Subcutaneous abdominal adipose tissue (tissue), 5 donors: Measurements from ENCODE around the gene SIX3.

Experiments used
- H3K27ac ChIP-seq: one replicate; pipeline ENCODE4 v1.7.0; 2013; ENCODE audit warnings: low read depth, mild to moderate bottlenecking, inconsistent platforms, low read length, moderate library complexity
- H3K27me3 ChIP-seq, 5 donors: one replicate each; pipeline ENCODE4 v1.7.0; 2013; ENCODE audit warnings: low read length in 5 of 5, inconsistent platforms in 1 of 5; ENCODE audit not compliant: control insufficient read depth in 5 of 5, insufficient read depth in 4 of 5
- H3K36me3 ChIP-seq, 5 donors: one replicate each; pipeline ENCODE4 v1.7.0; 2013; ENCODE audit warnings: low read length in 5 of 5; ENCODE audit not compliant: control insufficient read depth in 5 of 5, insufficient read depth in 5 of 5
- H3K4me1 ChIP-seq, 5 donors: one replicate each; pipeline ENCODE4 v1.7.0; 2013; ENCODE audit warnings: low read length in 5 of 5, mild to moderate bottlenecking in 3 of 5, moderate library complexity in 1 of 5; ENCODE audit not compliant: control insufficient read depth in 5 of 5, insufficient read depth in 5 of 5
- H3K4me3 ChIP-seq, 5 donors: one replicate each; pipeline ENCODE4 v1.7.0; 2013; ENCODE audit warnings: low read length in 5 of 5, low read depth in 1 of 5
- H3K9ac ChIP-seq, 5 donors: one replicate each; pipeline ENCODE4 v1.7.0; 2013; ENCODE audit warnings: low read length in 5 of 5, mild to moderate bottlenecking in 4 of 5, moderate library complexity in 3 of 5
- H3K9me3 ChIP-seq, 5 donors: one replicate each; pipeline ENCODE4 v1.7.0; 2013; ENCODE audit warnings: low read length in 5 of 5; ENCODE audit not compliant: control insufficient read depth in 5 of 5
- donor health status: healthy.
- donor health status: healthy.
- donor health status: healthy.
- donor health status: healthy.
- donor health status: healthy.

Gene SIX3

GRCh38 chr2:44941551-44942234 lies at the start of gene SIX3:
SIX3 (plus strand) TSS chr2:44941702; CDS start chr2:44942105, 403 bp downstream.
- Histone ChIP-seq H3K9me3 (no peaks in the 10 kb centered on the region), H3K9ac (no peak within 1 kb of the TSS), H3K36me3 (no peaks in the 10 kb centered on the region), H3K4me3 (peak within 1 kb of the TSS; percentile 56 to 78 (median 64)), H3K27me3 (peaks cover 71 to 92% (median 83%) of the 10 kb centered on the region in 5 donors), H3K4me1 (peaks cover 2 to 63% (median 53%) of the 10 kb centered on the region in 5 donors), H3K27ac (no peak within 1 kb of the TSS)

DNA sequence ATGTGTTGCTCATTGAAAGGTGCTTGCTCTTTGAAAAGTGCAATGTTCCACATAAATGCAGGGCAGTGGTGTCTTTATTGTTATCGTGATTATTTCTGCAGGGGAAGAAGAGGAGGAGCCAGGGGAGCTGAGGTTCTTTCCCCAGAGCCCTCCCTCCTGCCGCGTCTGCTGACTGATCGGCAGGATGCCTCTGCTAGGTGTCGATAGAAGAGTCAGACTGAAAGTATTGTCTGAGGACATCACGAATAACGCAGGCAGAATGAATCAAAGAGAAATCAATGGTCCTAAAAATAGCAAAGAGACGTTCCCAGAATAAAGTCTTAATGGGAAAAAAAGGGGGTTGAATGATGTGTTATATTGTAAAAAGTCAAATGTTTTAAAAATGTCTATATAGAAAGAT lies 47.4 kb upstream of the SIX3 start:
- no peak overlapping the region for H3K4me3 ChIP-seq
- no peak overlapping the region for H3K27ac ChIP-seq
- peaks cover 0 to under 1% (median 0%) of the 10 kb centered on the region in 5 donors for H3K27me3 ChIP-seq
- H3K9me3 ChIP-seq: peaks cover 0 to 4% (median 0%) of the 10 kb centered on the region in 5 donors
- H3K9ac ChIP-seq: no peak overlapping the region
- no peaks in the 10 kb centered on the region for H3K4me1 ChIP-seq
- no peaks in the 10 kb centered on the region for H3K36me3 ChIP-seq

GRCh38 chr2:44895061-44895460 lies 46.4 kb upstream of the SIX3 start:
- Histone ChIP-seq H3K36me3 (no peaks in the 10 kb centered on the region), H3K9ac (no peak overlapping the region), H3K27me3 (peaks cover 0 to 8% (median 0%) of the 10 kb centered on the region in 5 donors), H3K9me3 (peaks cover 0 to 4% (median 0%) of the 10 kb centered on the region in 5 donors), H3K4me3 (no peak overlapping the region), H3K4me1 (no peaks in the 10 kb centered on the region), H3K27ac (no peak overlapping the region)

GRCh38 chr2:44897406-44897805 lies 44.1 kb upstream of the SIX3 start:
- Histone ChIP-seq H3K27ac (no peak overlapping the region), H3K9ac (no peak overlapping the region), H3K9me3 (no peaks in the 10 kb centered on the region), H3K4me1 (no peaks in the 10 kb centered on the region), H3K27me3 (peaks cover 3 to 19% (median 4%) of the 10 kb centered on the region in 5 donors), H3K36me3 (no peaks in the 10 kb centered on the region), H3K4me3 (no peak overlapping the region)

DNA sequence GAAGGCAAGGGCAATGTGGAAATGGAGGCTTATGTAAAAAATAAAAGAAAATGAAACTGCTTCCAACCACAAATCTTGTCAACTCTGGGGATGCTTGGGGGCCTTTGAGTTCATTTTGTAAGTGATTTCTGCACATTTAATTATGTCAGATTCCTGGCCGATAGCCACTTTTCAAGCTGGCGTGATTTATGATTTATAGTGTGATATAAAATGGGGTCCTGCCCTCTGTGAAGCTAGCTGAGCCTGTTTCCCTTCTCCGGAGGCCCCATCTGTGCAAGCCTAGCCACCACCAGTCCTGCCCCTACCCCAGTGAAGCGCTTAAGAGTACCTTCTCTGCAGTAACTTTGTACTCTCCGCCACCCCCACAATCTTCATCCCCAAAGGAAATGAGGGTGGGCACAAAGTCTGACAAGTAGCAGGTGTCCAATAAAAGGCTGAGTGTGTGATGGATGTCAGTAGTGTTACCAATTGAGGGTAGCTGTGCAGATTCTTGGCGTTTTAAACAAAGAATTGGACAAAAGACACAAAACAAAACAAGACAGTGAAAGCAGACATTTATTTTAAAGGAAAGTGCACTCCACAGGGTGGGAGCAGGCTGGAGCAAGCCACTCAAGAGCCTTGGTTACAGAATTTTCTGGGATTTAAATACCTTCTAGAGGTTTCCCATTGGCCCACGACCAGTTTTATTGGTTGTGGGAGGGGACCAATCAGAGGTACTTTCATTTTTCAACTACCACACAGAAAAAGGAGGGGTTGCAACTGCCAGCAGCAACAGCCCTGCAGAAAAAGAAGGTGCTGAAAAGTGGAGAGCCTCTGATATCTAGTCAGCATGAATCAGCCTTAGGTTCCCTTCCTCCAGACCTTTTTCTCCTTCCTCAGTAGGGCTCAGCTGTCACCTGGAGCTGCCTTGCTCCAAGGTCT lies 39.0 kb upstream of the SIX3 start:
- Histone ChIP-seq H3K27me3 (peaks cover 6 to 24% (median 10%) of the 10 kb centered on the region in 5 donors), H3K9ac (no peak overlapping the region), H3K4me3 (no peak overlapping the region), H3K4me1 (no peaks in the 10 kb centered on the region), H3K36me3 (no peaks in the 10 kb centered on the region), H3K27ac (no peak overlapping the region), H3K9me3 (no peaks in the 10 kb centered on the region)

DNA sequence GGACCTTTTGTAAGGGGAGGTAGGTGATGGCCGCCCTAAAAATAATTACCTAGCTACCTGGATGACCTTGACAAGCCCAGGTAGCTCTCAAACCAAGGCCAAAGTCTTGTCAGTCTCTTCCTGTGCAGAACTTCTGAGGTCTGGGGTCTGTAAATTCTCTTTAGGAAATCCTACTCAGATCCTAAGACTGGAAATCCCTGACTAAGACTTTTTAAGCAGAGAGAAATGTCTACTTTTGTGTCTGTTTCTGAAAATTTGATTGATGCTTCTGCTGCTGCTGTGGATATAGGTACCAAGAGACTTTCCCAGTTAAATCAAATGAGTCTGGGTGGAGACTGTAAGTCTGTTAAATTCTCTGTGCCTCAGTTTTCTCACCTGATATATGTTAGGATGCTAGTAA lies 36.9 kb upstream of the SIX3 start:
- Histone ChIP-seq H3K27me3 (peaks cover 6 to 25% (median 10%) of the 10 kb centered on the region in 5 donors), H3K36me3 (no peaks in the 10 kb centered on the region), H3K4me3 (no peak overlapping the region), H3K9ac (no peak overlapping the region), H3K9me3 (peaks cover 0 to 4% (median 0%) of the 10 kb centered on the region in 5 donors), H3K4me1 (no peaks in the 10 kb centered on the region), H3K27ac (no peak overlapping the region)

DNA sequence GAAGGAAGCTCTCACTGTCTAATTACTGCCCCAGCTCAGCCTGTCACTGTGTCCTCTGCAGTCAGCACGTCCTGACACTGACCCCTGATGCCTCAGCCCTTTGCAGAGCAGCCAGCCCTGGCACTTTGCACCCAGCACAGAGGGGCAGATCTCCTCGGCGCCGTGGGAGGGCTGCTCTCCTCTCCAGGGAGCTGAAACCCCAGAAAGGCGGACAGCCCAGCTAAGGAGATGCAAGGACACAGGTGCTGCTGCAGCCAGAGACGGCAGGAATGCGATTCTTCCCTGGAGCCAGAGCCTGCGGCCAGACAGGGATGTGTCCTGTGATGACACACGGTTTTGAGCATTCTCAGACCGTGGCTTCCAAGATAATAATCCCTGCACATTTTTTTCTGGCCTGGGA lies 34.5 kb upstream of the SIX3 start:
- H3K27ac ChIP-seq: no peak overlapping the region
- no peak overlapping the region for H3K9ac ChIP-seq
- H3K27me3 ChIP-seq: peaks cover 2 to 18% (median 6%) of the 10 kb centered on the region in 5 donors
- H3K4me1 ChIP-seq: no peaks in the 10 kb centered on the region
- H3K36me3 ChIP-seq: no peaks in the 10 kb centered on the region
- H3K4me3 ChIP-seq: no peak overlapping the region
- H3K9me3 ChIP-seq: peaks cover 0 to 17% (median 8%) of the 10 kb centered on the region in 5 donors

DNA sequence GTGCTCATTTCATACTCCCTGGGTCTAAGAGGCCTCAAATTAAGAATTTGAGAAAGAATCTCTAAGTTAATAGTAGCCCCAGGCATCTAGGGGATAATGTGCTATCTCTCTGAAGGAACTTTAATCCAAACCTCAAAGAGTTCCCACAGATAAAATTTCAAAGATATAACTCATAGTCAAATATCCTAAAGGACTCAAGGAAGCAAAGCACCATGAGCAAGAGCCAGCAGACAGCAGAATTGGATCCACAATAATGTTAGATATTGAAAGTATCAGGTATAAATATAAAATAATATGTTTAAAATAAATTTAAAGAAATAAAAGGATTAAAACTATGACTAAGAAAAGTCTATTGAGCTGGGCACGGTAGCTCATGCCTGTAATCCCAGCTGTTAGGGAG lies 31.7 kb upstream of the SIX3 start:
- Histone ChIP-seq H3K9ac (no peak overlapping the region), H3K27me3 (peaks cover 2 to 16% (median 6%) of the 10 kb centered on the region in 5 donors), H3K27ac (no peak overlapping the region), H3K9me3 (peaks cover 0 to 17% (median 8%) of the 10 kb centered on the region in 5 donors), H3K4me1 (peaks cover 0 to 5% (median 3%) of the 10 kb centered on the region in 5 donors), H3K4me3 (no peak overlapping the region), H3K36me3 (no peaks in the 10 kb centered on the region)

DNA sequence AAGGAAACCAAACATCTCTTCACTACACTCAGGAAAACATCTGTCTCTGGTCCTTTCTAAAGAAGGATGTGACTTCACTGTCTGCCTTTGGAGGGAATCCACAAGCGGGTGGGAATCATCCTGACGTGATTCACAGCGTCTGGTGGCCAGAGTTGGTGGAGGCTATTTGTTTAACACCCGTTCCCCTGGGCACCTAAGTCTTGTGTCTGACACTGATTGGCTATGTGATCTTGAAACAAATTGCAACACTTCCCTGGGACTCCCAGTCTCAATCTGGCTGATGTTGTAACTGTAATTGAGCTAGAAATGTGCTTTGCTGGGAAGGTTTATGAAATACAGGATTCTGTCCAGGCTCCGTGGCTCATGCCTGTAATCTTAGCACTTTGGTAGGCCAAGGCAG lies 28.8 kb upstream of the SIX3 start:
- H3K36me3 ChIP-seq: no peaks in the 10 kb centered on the region
- H3K4me3 ChIP-seq: no peak overlapping the region
- no peak overlapping the region for H3K27ac ChIP-seq
- H3K9me3 ChIP-seq: peaks cover 0 to 17% (median 8%) of the 10 kb centered on the region in 5 donors
- H3K4me1 ChIP-seq: peaks cover 0 to 5% (median 3%) of the 10 kb centered on the region in 5 donors
- peaks cover 0 to under 1% (median 0%) of the 10 kb centered on the region in 5 donors for H3K27me3 ChIP-seq
- no peak overlapping the region for H3K9ac ChIP-seq

GRCh38 chr2:44916291-44916690 lies 25.2 kb upstream of the SIX3 start:
- H3K27me3 ChIP-seq: peaks cover 0 to 18% (median 7%) of the 10 kb centered on the region in 5 donors
- no peaks in the 10 kb centered on the region for H3K36me3 ChIP-seq
- peaks cover 0 to 5% (median 3%) of the 10 kb centered on the region in 5 donors for H3K4me1 ChIP-seq
- H3K27ac ChIP-seq: no peak overlapping the region
- peaks cover 0 to 3% (median 1%) of the 10 kb centered on the region in 5 donors for H3K9me3 ChIP-seq
- H3K4me3 ChIP-seq: no peak overlapping the region
- H3K9ac ChIP-seq: no peak overlapping the region
